ENCODE data around the gene GFRA1.

GFRA1 gene

DNA sequence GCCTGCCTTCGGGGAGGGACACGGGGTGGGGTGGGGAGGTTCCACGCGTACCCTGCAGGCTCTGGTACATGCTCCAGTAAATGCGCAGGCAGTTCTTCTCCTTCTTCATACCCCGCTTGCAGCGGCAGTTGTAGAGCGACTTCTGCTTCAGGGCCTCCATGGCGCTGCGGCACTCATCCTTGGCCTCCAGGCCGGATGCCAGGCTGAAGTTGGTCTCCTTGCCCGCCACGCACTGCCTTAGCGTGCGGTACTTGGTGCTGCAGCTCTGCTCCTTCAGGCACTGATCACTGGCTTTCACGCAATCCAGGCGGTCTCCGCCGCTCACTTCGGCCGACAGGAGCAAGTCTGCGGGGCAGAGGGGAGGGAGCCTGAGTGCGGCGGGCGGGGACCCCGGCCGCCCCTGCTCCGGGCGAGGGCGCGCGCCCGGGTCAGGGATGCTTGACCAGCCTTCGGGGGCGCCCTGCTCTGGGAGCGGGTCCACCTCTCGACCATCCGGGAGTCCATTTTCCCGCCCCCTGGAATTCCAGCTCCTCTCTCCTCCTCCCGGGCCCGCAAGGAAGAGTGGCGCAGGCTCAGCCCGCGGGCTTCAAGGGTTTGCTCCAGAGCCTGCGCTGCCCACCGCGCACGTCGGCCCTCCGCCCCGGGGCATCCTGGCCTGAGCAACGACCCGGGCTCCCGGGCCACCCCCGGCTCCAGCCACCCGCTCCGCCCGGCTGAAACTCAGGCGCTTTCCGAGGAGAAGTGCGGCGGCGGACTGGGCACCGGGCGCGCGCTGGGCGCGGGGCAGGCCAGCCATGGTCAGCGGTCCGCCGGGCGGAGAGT is 2.0 kb downstream of the GFRA1 start:
- no peak for DNase-seq (ENCODE audit: low spot score)

DNA sequence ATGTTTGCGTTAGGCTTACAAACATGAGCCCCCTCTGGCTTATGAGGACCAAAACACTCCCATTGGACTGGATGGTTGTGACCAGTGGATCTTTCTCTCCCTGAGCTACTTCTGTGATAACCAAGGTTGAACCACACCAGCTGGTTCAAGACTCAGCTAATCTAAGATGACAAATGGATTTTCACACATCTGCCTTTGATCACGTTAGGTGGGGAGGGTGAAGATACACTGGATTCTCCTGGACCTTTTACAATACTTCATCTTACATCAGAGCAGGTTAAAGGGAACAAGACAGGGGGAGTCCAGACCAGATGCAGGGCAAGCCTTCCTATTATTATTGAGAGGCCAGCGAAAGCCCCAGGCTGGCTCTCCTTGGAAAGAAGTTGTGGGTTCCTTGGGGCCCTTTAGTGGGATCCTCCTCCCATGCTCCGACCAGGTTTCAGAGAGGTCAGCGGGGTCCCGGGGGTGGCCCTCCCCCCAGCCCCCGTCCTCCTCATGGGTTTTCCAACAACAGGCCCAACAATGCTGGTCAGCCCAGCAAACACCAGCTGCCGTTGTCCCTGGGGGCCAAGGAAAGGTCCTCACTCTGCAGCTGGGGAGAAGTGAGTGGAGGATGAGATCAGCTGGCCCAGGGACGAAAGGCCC is 2.8 kb downstream of the GFRA1 start:
- DNase-seq (ENCODE audit: low spot score), result no peak

DNA sequence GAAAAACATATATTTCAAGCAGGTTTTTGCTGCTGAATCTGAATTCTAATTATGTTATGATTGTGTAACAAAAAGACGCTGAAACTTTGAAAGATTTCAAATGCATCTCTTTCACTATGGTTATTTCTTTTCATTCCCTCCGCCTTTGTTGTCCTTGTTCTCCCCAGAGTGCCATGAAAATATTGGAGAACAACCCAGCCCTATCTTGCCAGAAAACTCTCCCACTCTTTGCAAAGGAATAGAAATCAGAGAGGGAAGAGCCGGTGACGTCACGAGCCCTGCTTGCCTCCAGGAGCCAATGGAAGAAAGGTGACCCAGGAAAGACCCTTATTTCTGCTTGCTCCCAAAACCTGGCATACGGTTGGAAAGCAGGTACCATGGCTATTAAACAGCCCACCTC is 3.4 kb downstream of the GFRA1 start:
- no peak for DNase-seq (ENCODE audit: low spot score)

DNA sequence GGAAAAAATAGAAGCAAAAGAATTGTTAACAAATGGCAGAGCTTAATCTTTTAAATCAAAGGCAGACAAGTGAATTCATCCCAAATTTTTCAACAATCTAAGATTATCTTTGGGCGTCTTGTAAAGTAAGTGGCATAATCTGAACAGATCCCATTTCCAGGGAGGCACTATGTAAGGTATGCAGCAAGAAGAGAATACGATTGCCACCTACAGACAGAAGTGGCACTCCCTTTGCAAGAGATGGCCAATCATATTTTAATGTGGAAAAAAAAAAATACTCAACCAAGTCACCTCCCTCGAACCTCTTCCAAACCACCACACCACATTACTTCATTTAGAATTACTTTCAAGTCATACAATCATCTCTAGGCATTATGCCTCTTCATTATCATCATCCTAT is 4.0 kb downstream of the GFRA1 start:
- DNase-seq (ENCODE audit: low spot score), result no peak

DNA sequence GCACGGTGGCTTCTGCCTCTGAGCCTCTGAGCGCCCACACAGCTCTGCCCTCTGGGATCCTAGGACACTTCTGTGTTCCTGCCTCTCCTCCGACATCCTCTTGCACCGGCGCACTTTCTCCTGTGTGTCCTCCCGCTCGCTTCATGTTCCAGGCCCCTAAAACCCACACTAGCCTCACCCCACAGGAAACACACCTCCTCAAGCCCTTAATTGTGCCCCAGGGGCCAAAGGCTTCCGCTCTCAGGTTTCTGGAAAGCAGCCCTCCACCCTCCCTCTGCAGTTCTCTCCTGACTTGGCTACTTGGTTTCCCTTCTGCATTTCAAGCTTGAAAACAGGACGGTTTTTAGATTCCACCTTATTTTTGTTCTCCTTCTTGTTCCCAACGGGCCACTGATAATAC is 7.3 kb downstream of the GFRA1 start:
- DNase-seq (ENCODE audit: low spot score), result no peak

DNA sequence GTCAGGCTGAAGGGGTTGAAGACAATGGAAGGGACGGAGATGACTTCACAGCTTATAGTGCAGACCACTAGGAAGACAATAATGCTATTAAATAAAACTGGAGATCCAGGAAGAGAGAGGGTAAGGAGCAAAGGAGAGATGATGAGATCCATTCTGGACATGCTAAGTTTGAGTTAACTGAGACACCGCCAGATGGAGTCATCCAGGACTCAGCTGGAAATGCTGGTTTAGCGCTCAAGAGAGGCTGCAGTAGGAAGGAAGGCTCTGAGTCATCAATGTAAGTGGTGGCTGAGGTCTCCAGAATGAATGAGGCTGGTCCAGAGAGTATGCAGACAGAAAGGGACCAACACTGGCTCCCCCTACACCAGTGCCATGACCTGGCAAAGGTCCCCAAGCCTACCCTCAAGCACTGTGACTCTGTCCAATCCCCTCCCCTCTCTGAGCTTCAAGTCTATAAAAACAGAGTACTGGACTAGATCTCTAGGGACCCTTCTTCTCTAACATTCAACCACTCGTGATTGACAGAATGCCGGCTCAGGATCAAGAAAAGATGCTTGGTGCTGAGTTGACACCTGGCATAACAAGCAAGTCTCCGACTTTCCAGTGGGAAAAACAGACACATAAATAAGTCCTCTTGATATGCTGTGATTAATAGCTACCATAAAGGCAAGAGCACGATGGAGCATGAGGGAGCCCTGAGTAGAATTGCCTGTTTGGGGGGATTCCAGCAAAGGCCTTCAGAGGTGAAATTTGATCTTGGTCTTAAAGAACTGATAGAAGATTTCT is 8.9 kb downstream of the GFRA1 start:
- no peak for DNase-seq (ENCODE audit: low spot score)

DNA sequence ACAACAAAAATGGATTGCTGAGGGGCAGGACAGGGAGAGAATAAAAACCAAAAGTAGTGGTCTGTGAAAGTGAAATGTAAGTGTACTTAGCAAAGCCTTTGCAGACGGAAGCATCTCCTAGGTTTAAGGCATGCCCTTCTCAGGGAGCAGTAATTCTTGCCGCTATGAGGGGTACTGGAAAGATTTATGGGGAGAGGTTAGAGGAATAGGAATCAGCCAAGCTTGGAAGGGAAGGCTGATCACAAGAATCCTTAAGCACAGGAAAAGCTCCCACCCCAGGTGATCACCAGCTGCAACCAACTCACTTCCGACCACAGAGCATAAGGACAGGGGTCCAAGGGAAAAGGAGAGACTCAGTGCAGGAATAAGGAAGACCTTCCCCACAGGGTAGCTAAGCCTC is 10.3 kb downstream of the GFRA1 start:
- DNase-seq (ENCODE audit: low spot score), result no peak

DNA sequence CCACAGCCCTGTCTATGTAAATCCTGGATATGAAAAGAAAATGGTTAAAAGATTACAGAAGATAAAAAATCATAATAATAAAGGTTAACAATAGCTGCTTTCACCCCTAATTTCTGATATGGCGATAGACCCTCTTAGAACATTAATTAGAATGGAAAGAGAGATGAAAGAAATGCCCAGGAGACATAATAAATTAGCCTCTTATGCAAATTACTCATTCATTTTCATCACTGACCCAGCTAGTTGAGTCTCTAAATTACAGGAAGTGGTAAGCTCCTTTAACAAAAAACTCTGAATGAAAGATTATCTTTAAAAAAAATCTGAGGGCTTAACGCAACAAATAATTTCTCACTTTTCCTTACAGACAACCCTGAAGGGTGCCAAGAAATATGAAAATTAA is 12.4 kb downstream of the GFRA1 start:
- no peak for DNase-seq (ENCODE audit: low spot score)

DNA sequence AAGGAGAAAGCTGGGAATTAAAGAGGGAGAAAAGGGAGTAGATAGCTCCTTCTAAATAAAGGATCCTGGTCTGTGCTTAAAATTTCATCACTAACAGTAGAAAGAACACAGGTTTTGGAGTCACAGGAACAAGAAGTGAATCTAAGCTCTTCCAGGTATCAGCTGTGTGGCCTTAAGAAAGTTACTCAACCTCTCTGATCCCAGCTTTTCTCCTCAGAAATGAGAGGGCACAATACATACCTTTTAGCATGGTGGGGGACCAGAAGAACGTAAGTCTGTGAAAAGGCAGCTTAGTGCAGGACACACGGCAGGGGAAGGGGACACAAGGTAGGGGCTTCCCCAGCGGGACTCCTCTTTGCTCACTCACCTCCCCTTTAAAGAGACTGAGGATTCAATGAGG is 13.4 kb downstream of the GFRA1 start:
- DNase-seq (ENCODE audit: low spot score), result no peak

DNA sequence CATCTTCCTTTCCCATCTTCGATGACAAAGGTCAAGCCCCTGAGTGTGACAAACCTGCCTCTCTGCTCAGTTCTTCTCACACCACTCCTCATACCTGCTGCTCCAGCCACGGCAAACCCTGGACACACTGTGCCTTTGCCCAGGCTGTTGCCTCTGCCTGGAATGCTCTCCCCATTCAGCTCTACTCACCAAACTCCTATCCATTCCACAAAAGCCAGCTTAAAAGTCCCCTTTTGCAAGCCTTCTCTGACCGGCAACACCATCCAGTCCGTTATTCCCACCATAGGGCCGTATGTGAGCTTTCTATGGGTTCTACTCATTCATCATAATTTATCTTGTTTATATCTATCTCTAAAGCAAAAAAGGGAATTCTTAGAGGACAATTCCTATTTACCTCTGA is 15.2 kb downstream of the GFRA1 start:
- DNase-seq (ENCODE audit: low spot score), result no peak

DNA sequence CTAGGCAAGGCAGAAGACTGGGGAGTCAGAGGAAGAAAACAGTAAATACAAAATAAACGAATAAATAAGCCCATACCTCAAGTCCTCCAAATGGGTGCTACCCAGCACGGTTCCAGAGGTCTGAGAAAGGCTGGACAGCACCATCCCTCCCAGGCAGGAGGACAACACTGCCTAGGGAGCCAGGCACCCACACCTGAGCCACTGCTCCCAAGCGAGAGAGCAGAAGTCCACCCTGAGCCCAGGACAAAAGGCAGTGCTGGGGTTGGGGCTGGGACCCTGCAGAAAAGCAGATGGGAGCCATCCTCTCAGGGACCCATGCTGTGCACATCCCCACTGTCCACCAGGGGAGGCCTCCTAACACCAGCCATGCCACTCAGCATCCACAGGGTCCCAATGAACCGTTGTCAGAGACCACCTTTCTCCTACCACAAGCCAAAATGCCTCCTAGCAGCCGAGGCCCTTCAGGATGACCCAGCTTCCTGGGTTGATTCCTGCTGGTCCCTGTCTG is 16.2 kb downstream of the GFRA1 start:
- DNase-seq (ENCODE audit: low spot score), result no peak

DNA sequence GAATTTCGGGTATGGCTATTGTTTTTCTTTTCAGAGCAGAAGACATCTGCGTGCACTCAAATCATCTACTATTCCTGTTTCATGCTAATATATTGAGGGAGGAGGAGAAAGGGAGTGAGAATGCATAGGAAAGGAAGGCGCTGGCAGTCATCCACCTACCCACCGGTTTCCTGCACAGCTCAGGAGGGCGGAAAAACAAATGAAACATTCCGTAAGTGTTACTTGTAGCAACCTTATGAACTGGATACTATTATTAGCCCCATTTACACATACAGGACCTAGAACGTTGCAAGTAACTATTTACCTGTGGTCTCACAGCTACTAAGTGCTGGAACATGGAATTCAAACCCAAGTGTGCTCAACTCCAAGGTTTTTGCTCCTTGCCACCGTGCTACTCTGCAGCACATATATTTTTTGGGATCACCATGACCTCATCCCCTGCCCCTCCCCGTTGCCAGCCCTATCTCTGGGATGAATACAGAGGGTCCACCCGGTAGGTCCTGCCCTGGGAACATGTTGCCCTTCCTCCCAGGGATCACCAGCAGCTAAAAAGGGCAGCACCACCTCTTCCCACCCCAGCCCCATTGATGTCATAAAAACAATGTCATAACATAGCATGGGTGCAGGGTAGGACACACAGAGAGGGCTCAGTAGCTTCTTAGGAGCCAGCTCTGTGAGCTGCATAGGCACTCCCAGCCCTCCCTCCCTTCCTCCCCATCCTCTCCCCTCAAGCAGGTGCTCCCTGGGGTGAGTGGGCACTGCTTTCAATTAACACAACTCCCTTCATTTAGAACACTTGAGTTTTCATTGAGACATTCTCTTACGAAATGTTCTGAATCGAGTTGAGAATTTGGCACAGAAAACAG is 16.9 kb downstream of the GFRA1 start:
- DNase-seq (ENCODE audit: low spot score), result no peak

DNA sequence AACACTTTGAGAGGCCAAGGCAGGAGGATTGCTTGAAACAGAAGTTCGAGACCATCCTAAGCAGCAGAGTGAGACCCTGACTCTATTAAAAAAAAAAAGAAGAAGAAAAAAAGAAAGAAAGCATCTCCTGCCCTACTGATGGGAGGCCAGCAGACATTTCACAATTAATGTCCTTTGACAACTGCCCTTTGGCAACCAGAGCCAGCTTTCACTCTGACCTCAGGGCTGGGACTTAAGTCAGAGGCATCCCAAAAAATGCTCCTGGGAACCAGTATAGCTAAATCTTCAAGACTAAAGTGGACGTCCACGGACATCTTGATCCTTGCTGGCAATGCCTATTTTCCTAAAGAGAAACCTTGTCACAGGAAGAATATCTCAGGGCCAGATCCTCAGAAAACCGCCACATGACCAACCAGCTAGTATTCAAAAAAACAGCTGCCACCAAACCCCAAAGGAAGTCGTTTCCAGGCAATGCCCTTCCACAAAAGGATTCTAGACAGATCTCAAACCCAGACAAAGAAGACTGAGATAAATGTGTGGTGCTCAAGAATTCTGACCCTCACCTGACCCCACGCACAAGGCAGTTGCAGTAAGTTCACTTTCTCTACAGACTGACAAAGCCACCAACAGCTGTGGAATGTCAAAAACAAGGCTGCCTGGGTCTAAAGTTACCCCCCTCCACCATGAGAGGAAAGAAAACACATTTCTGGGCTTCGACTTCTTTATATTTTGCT is 18.4 kb downstream of the GFRA1 start:
- DNase-seq (ENCODE audit: low spot score), result no peak

DNA sequence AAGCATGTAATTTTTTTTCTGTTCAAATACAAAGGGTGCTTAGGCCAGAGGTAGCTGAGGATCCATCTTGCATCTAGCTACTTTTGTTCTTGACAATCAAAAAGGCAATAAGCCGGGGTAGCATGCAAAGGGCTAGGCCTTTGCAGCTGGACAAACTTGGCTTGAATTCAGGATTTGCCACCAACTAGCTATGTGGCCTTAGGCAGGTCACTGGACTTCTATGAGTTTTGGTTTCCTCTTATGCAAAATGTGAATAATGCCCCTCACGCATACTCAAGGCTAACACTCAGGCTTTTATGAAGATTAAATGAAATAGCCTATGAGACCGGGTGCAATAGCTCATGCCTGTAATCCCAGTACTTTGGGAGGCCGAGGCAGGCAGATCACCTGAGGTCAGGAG is 19.3 kb downstream of the GFRA1 start:
- DNase-seq (ENCODE audit: low spot score), result no peak

DNA sequence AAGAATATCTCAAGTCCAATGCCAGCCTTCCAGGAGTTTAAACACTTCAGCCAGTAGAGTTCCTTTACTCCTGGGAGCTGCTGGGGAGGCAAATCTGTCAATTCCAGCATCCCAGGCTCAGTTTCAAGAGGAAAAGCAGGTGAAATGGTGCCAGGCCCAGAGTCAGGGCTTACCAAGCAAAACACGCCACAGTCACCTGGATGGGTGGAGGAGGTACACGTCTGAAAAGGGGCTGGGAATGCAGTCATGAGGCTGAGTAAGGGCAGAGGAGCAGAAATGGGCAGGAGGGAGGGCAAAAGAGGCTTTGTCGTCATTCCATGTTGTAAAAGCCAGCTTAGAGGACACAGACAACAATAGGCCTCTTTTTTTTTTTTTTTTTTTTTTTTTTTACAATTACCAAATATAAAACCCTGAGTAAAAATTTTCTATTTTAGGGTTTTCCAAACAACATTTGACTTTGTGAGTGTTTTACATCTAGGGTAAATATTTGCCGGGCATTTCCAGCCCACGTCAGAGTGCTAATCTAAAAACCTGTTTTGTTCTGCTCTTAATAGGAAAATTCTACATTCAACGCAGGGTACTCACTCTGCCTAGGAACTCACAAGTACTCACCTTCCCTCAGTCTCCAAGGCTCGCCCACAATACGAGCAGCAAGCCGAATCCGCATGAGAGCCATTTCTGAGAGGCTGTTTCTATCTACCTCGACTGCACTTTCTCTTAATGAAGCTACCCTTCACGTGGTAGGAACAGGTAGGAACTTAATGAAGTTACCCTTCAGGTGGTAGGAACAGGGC is 21.2 kb downstream of the GFRA1 start:
- no peak for DNase-seq (ENCODE audit: low spot score)

DNA sequence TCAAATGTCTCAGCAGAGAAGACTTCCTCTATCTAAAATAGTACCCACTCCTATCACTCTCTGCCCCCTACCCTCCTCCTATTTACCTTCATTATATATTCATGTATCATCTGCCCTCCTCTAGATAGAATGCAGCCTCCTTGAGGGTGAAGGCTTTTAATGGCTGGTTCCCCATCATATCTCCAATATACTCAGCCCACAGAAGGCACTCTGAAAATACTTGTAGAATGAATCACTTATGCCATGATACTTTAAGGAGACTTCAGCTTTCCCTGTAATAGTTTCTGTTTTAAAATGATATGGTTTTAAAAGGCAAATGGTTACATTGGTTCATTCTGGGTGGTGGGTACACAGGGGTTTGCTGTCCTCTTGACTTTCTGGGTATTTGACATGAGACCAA is 25.3 kb downstream of the GFRA1 start:
- DNase-seq (ENCODE audit: low spot score), result no peak

DNA sequence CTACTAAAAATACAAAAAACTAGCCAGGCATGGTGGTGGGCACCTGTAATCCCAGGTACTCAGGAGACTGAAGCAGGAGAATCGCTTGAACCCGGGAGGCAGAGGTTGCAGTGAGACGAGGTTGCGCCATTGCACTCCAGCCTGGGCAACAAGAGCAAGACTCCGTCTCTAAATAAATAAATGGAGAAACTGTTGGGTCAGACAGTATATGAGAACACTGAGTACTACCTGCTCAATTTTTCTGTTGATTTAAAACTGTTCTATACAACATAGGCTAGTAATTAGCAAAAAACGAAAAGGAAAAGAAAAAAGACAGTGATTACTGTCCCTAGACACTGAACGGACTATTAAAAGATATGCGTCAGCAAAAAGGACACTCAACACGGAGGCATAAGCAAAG is 26.7 kb downstream of the GFRA1 start:
- no peak for DNase-seq (ENCODE audit: low spot score)

DNA sequence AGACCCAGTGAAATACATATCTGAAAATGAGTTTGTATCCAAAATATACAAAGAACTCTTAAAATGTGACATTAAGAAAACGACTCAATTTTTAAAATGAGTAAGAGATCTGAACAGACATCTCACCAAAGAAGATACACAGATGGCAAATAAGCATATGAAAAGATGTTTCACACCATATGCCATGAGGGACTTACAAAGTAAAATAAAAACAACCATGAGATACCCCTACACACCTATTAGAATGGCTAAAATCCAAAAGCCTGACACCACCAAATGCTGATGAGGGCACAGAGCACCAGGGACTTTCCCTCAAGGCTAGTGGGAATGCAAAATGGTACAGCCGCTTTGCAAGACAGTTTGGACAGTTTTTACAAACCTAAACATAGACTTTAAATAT is 27.9 kb downstream of the GFRA1 start:
- DNase-seq (ENCODE audit: low spot score), result no peak

DNA sequence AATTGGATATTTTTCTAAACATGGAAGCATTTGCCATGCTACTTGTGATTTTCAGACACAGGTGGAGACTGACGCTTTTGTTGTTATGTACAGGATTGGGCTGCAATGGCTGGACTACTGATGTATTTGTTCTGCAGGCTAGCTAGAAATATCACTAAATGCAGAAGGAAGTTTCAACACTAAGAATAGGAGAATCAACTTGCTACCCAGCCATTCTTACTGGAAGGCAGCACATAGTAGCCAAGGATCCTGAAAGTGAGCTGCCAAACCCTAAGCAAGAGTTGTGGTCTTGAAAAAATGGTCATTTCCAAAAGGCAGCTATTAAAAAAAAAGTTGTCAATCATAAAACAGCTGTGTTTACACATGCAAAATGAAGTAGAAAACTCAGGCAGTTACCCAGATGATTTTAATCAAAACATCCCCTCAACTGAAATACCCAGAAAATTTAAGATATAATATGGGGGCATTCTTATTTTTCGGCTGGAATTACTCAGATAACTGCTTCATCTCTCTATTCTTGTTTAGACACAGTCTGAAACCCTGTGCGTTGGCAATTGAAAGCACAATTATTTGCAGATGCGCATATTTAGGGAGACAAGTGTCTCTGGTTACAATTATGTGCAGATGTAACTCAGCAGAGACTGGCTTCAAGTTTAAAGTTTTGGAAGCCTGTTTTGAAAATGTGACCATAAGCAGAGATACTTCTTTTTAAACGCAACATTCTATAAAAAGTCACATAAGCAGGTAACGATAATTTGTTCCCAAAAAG is 31.2 kb downstream of the GFRA1 start:
- no peak for DNase-seq (ENCODE audit: low spot score)

DNA sequence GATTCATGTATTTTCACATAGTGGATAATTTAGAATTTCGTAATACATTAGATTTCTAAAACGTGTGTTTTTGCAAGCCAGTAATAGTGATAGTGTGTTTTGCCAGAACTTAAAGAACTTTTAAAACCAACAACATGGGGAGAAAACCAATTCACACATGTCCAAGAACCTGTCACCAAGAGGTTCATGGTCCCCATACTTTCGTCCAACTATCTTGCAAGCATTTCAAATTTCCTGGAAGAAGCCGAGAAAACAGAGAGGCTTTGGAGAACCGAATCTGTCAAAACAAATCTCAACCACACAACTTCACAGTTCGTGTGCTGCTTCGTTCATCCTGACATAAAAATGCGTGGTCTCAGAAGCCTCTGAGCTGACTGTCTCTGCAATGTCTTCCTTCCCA is 31.9 kb downstream of the GFRA1 start:
- DNase-seq (ENCODE audit: low spot score), result no peak
